Sigmoid colon (tissue), 4 donors: Measurements from ENCODE around the gene PDE4D.

ENCODE experiments used
- CTCF ChIP-seq, 4 experiments: fragments of 450-650 bp in 3 of 4; fragments of 200-600 bp in 1 of 4; IDR thresholded peaks; one replicate each; pipeline ENCODE4 v1.5.1; 2016 to 2019; ENCODE audit warnings: antibody characterized with exemption in 4 of 4, mild to moderate bottlenecking in 3 of 4, moderate library complexity in 2 of 4
- POLR2A ChIP-seq, 2 donors: fragments of 450-650 bp; IDR thresholded peaks; one replicate each; pipeline ENCODE4 v1.6.1; 2016; ENCODE audit warnings: antibody characterized with exemption in 2 of 2, mild to moderate bottlenecking in 2 of 2, moderate library complexity in 2 of 2
- POLR2AphosphoS5 ChIP-seq, 4 donors: sonication (generic); formaldehyde crosslinking; IDR thresholded peaks; one replicate each; pipeline ENCODE4 v1.6.1; 2017; ENCODE audit warnings: antibody characterized with exemption in 4 of 4

- TF ChIP-seq POLR2AphosphoS5 (IDR thresholded peaks at IDR 0.05) (no peak), CTCF (IDR thresholded peaks at IDR 0.05) (no peak), POLR2A (IDR thresholded peaks at IDR 0.05) (no peak)
Observed at GRCh38 chr5:59661954-59662615, 231.4 kb downstream of the PDE4D start.
